ENCODE data around the gene MYL3. TPM values are rescaled to one million over a fixed set of nuclear protein-coding genes. Genes with fewer than 3 reads are reported as not detected.
A peak's percentile ranks its signal among the peaks of the same experiment; 100 is the strongest.
"Not testable (repeated sequence)": the region's sequence is repeated elsewhere in the genome, so short reads cannot be mapped to it uniquely, and the experiment has no call there.

Gene MYL3
- 0.97 and 1.0 TPM in 2 replicates for polyA plus RNA-seq (2011; rRNA removed)
- 0.38 TPM in 1 of 2 replicates, not detected in the other for polyA minus RNA-seq (2011; rRNA and poly(A)+ RNA removed)

- ChIA-PET POLR2A (no interaction called here), CTCF (interaction anchor here (0.6 to 1.8 kb wide), 6 partner anchors 10 to 51 kb away, joined by 3 to 11 read pairs (median 4); no protein-coding TSS in a partner anchor)
- no peak for TF ChIP-seq CTCF (IDR thresholded peaks at IDR 0.05; ENCODE audit: insufficient read depth, low read depth, low read length)
- Histone ChIP-seq H3K27me3 (ENCODE audit: control insufficient read depth, insufficient read depth, low read length) (no peaks in the 10 kb centered on the region; the same call in 1 of the 2 replicates), H3K36me3 (ENCODE audit: control insufficient read depth, insufficient read depth, low read length) (no peaks in the 10 kb centered on the region), H3K4me3 (ENCODE audit: low read depth, low read length) (no peak within 1 kb of the TSS)
- no peak for DNase-seq (ENCODE audit: low read depth)
Observed at GRCh38 chr3:46863261-46863782, at the start of gene MYL3. Gene MYL3 (minus strand): TSS chr3:46863444. CDS start chr3:46863390, 54 bp downstream.

- ChIA-PET POLR2A (no interaction called here), CTCF (interaction anchor here (0.9 to 3.1 kb wide), 6 partner anchors 10 to 425 kb away, joined by 3 to 13 read pairs (median 5); no protein-coding TSS in a partner anchor)
- Histone ChIP-seq H3K36me3 (ENCODE audit: control insufficient read depth, insufficient read depth, low read length) (peaks cover 1% of the 10 kb centered on the region; the same call in 1 of the 2 replicates), H3K4me3 (ENCODE audit: low read depth, low read length) (no peak overlapping the region), H3K27me3 (ENCODE audit: control insufficient read depth, insufficient read depth, low read length) (no peaks in the 10 kb centered on the region)
- DNase-seq (ENCODE audit: low read depth), result no peak
- TF ChIP-seq CTCF (IDR thresholded peaks at IDR 0.05; ENCODE audit: insufficient read depth, low read depth, low read length), result no peak
Observed at GRCh38 chr3:46912986-46913385, 49.7 kb upstream of the MYL3 start.

GRCh38 chr3:46910914-46911313, 47.7 kb upstream of the MYL3 start:
- POLR2A ChIA-PET, result not testable (repeated sequence)
- CTCF ChIA-PET, result interaction anchor here (0.8 to 1.6 kb wide), 4 partner anchors 25 to 206 kb away, joined by 3 to 4 read pairs (median 4); no protein-coding TSS in a partner anchor

GRCh38 chr3:46910166-46910760, 47.0 kb upstream of the MYL3 start:
- Histone ChIP-seq H3K27me3 (ENCODE audit: control insufficient read depth, insufficient read depth, low read length) (no peaks in the 10 kb centered on the region), H3K4me3 (ENCODE audit: low read depth, low read length) (no peak overlapping the region), H3K36me3 (ENCODE audit: control insufficient read depth, insufficient read depth, low read length) (no peaks in the 10 kb centered on the region)
- ChIA-PET CTCF (interaction anchor here (0.7 to 2.4 kb wide), 31 partner anchors 9 to 452 kb away, joined by 3 to 28 read pairs (median 6); partner anchors contain the start of genes PTH1R and TMIE), POLR2A (no interaction called here)
- TF ChIP-seq CTCF (IDR thresholded peaks at IDR 0.05; ENCODE audit: insufficient read depth, low read depth, low read length), result no peak
- DNase-seq (ENCODE audit: low read depth), result no peak

More at GRCh38 chr3:46910914-46911313, 47.7 kb upstream of the MYL3 start:
- not testable (repeated sequence) for DNase-seq (ENCODE audit: low read depth); H3K27me3 ChIP-seq (ENCODE audit: control insufficient read depth, insufficient read depth, low read length); H3K4me3 ChIP-seq (ENCODE audit: low read depth, low read length); H3K36me3 ChIP-seq (ENCODE audit: control insufficient read depth, insufficient read depth, low read length)

GRCh38 chr3:46909535-46910161, 46.4 kb upstream of the MYL3 start:
- H3K27me3 ChIP-seq (ENCODE audit: control insufficient read depth, insufficient read depth, low read length), result no peaks in the 10 kb centered on the region
- no peak for DNase-seq (ENCODE audit: low read depth)
- CTCF ChIA-PET, result interaction anchor here (0.7 to 2.4 kb wide), 32 partner anchors 9 to 453 kb away, joined by 3 to 28 read pairs (median 6); partner anchors contain the start of genes PTH1R and TMIE
- peak; percentile 94 for TF ChIP-seq CTCF (IDR thresholded peaks at IDR 0.05; ENCODE audit: insufficient read depth, low read depth, low read length)
- POLR2A ChIA-PET, result no interaction called here
- H3K36me3 ChIP-seq (ENCODE audit: control insufficient read depth, insufficient read depth, low read length), result no peaks in the 10 kb centered on the region
- no peak overlapping the region for H3K4me3 ChIP-seq (ENCODE audit: low read depth, low read length)

All from BJ (cell line).